PFSK-1 (cell line): ENCODE data around the gene COL21A1.

Experiments used
- POLR2AphosphoS5 ChIP-seq: IDR thresholded peaks from 2 replicates; pipeline ENCODE4 v1.6.1; 2012; ENCODE audit warnings: low read depth, mild to moderate bottlenecking, control low read depth, low read length, moderate library complexity
- SIN3A ChIP-seq: IDR thresholded peaks from 2 replicates; pipeline ENCODE4 v1.6.1; 2012; ENCODE audit warnings: mild to moderate bottlenecking, low read length, moderate library complexity, borderline replicate concordance; ENCODE audit not compliant: insufficient read depth
- TAF1 ChIP-seq: IDR thresholded peaks from 2 replicates; pipeline ENCODE4 v1.6.1; 2012; ENCODE audit warnings: low read length, control low read depth, borderline replicate concordance; ENCODE audit not compliant: insufficient read depth
- TF ChIP-seq, protein P1 (sequence below), 2 experiments: IDR thresholded peaks; 2 replicates each; pipeline versions ENCODE4 v1.6.1 to v1.8.0; 2011 to 2012; ENCODE audit warnings: low read depth in 2 of 2, low read length in 2 of 2, control low read depth in 1 of 2, inconsistent platforms in 1 of 2, mild to moderate bottlenecking in 1 of 2, moderate library complexity in 1 of 2; ENCODE audit not compliant: insufficient read depth in 1 of 2

- no peak for TF ChIP-seq POLR2AphosphoS5
- TF ChIP-seq, protein P1, sequence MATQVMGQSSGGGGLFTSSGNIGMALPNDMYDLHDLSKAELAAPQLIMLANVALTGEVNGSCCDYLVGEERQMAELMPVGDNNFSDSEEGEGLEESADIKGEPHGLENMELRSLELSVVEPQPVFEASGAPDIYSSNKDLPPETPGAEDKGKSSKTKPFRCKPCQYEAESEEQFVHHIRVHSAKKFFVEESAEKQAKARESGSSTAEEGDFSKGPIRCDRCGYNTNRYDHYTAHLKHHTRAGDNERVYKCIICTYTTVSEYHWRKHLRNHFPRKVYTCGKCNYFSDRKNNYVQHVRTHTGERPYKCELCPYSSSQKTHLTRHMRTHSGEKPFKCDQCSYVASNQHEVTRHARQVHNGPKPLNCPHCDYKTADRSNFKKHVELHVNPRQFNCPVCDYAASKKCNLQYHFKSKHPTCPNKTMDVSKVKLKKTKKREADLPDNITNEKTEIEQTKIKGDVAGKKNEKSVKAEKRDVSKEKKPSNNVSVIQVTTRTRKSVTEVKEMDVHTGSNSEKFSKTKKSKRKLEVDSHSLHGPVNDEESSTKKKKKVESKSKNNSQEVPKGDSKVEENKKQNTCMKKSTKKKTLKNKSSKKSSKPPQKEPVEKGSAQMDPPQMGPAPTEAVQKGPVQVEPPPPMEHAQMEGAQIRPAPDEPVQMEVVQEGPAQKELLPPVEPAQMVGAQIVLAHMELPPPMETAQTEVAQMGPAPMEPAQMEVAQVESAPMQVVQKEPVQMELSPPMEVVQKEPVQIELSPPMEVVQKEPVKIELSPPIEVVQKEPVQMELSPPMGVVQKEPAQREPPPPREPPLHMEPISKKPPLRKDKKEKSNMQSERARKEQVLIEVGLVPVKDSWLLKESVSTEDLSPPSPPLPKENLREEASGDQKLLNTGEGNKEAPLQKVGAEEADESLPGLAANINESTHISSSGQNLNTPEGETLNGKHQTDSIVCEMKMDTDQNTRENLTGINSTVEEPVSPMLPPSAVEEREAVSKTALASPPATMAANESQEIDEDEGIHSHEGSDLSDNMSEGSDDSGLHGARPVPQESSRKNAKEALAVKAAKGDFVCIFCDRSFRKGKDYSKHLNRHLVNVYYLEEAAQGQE (IDR thresholded peaks at IDR 0.05; ENCODE audit: insufficient read depth in 1 of 2, low read depth in 2 of 2, low read length in 2 of 2): no peak
- no peak for TF ChIP-seq SIN3A
- no peak for TF ChIP-seq TAF1
Observed at GRCh38 chr6:56036916-56037600, 210.3 kb downstream of the COL21A1 start.
